H9 (cell line): ENCODE measurements around the gene PLS1. TPM values are rescaled to one million over a fixed set of nuclear protein-coding genes. Genes with fewer than 3 reads are reported as not detected.
"Not testable (repeated sequence)": the region's sequence is repeated elsewhere in the genome, so short reads cannot be mapped to it uniquely, and the experiment has no call there.

Source experiments
- DNase-seq: peaks from one replicate; pipeline ENCODE4 v3.0.0-alpha.2; 2017
- H2AFZ ChIP-seq: one replicate; pipeline ENCODE4 v1.6.1; 2013; ENCODE audit warnings: mild to moderate bottlenecking, low read length, control low read depth, moderate library complexity
- H2AK5ac ChIP-seq: 2 replicates; pipeline ENCODE4 v1.6.1; 2013; ENCODE audit warnings: low read length, control low read depth, mixed read lengths; ENCODE audit not compliant: insufficient read length
- H2BK120ac ChIP-seq: one replicate; pipeline ENCODE4 v1.6.1; 2013; ENCODE audit warnings: low read depth, mild to moderate bottlenecking, low read length, control low read depth, inconsistent platforms; ENCODE audit not compliant: poor library complexity, severe bottlenecking
- H2BK12ac ChIP-seq: 2 replicates; pipeline ENCODE4 v1.6.1; 2013; ENCODE audit warnings: low read length, control low read depth, mixed read lengths, low read depth; ENCODE audit not compliant: insufficient read length
- H2BK15ac ChIP-seq: 2 replicates; pipeline ENCODE4 v1.6.1; 2013; ENCODE audit warnings: low read depth, low read length, control low read depth
- H2BK20ac ChIP-seq: one replicate; pipeline ENCODE4 v1.6.1; 2013; ENCODE audit warnings: low read depth, mild to moderate bottlenecking, low read length, control low read depth, inconsistent platforms; ENCODE audit not compliant: poor library complexity, severe bottlenecking
- H2BK5ac ChIP-seq: 2 replicates; pipeline ENCODE4 v1.6.1; 2013; ENCODE audit warnings: low read length, control low read depth, mixed read lengths; ENCODE audit not compliant: insufficient read length
- H3K14ac ChIP-seq: 2 replicates; pipeline ENCODE4 v1.6.1; 2013; ENCODE audit warnings: low read length, control low read depth; ENCODE audit not compliant: insufficient read depth
- H3K18ac ChIP-seq: 2 replicates; pipeline ENCODE4 v1.6.1; 2013; ENCODE audit warnings: low read depth, mild to moderate bottlenecking, mixed read lengths, low read length, control low read depth; ENCODE audit not compliant: insufficient read length
- H3K23ac ChIP-seq: 2 replicates; pipeline ENCODE4 v1.6.1; 2013; ENCODE audit warnings: low read length, control low read depth, mixed read lengths, low read depth; ENCODE audit not compliant: insufficient read length
- H3K23me2 ChIP-seq: 2 replicates; pipeline ENCODE4 v1.6.1; 2013; ENCODE audit warnings: low read depth, mild to moderate bottlenecking, mixed read lengths, low read length, control low read depth; ENCODE audit not compliant: insufficient read length, poor library complexity, severe bottlenecking
- H3K27ac ChIP-seq: 2 replicates; pipeline ENCODE4 v1.5.1; 2013; ENCODE audit warnings: low read length, control low read depth, mixed read lengths, low read depth; ENCODE audit not compliant: insufficient read length
- H3K27me3 ChIP-seq: 2 replicates; pipeline ENCODE4 v1.6.1; 2013; ENCODE audit warnings: low read length, control low read depth, inconsistent platforms; ENCODE audit not compliant: insufficient read depth
- H3K4ac ChIP-seq: 2 replicates; pipeline ENCODE4 v1.6.1; 2013; ENCODE audit warnings: low read depth, mild to moderate bottlenecking, control low read depth, inconsistent platforms, low read length, moderate library complexity
- H3K4me1 ChIP-seq: 2 replicates; pipeline ENCODE4 v1.6.1; 2013; ENCODE audit warnings: low read length, control low read depth, inconsistent platforms; ENCODE audit not compliant: insufficient read depth
- H3K4me2 ChIP-seq: 2 replicates; pipeline ENCODE4 v1.6.1; 2013; ENCODE audit warnings: low read length, control low read depth, mixed read lengths; ENCODE audit not compliant: insufficient read length, insufficient read depth
- H3K56ac ChIP-seq: 2 replicates; pipeline ENCODE4 v1.6.1; 2013; ENCODE audit warnings: low read depth, mild to moderate bottlenecking, mixed read lengths, low read length, control low read depth; ENCODE audit not compliant: insufficient read length
- H3K79me1 ChIP-seq: 2 replicates; pipeline ENCODE4 v1.6.1; 2013; ENCODE audit warnings: low read depth, mild to moderate bottlenecking, moderate library complexity, low read length, control low read depth, inconsistent platforms; ENCODE audit not compliant: insufficient read depth, poor library complexity, severe bottlenecking
- H3K79me2 ChIP-seq: 2 replicates; pipeline ENCODE4 v1.6.1; 2013; ENCODE audit warnings: low read length, control low read depth, inconsistent platforms; ENCODE audit not compliant: insufficient read depth
- H3K9ac ChIP-seq: 2 replicates; pipeline ENCODE4 v1.6.1; 2013; ENCODE audit warnings: low read length, control low read depth, mixed read lengths; ENCODE audit not compliant: insufficient read length; ENCODE audit errors: extremely low read depth
- H3K9me3 ChIP-seq: one replicate; pipeline ENCODE4 v1.6.1; 2013; ENCODE audit warnings: low read depth, low read length, inconsistent platforms; ENCODE audit not compliant: control insufficient read depth
- H3T11ph ChIP-seq: one replicate; pipeline ENCODE4 v1.6.1; 2013; ENCODE audit warnings: mild to moderate bottlenecking, low read length, control low read depth, inconsistent platforms
- H4K20me1 ChIP-seq: one replicate; pipeline ENCODE4 v1.6.1; 2013; ENCODE audit not compliant: control insufficient read depth, insufficient read length, insufficient read depth
- H4K5ac ChIP-seq: 2 replicates; pipeline ENCODE4 v1.6.1; 2013; ENCODE audit warnings: low read depth, mild to moderate bottlenecking, mixed read lengths, low read length, control low read depth; ENCODE audit not compliant: insufficient read length
- H4K8ac ChIP-seq: replicated peaks from 2 replicates; pipeline ENCODE4 v1.6.1; 2013; ENCODE audit warnings: low read length, control low read depth, mixed read lengths, low read depth; ENCODE audit not compliant: insufficient read length
- H4K91ac ChIP-seq: 2 replicates; pipeline ENCODE4 v1.6.1; 2013; ENCODE audit warnings: low read depth, mild to moderate bottlenecking, moderate library complexity, mixed read lengths, low read length, control low read depth; ENCODE audit not compliant: insufficient read length
- H3K27ac Mint-ChIP-seq, 3 experiments: 2 replicates in 2 of 3; 3 replicates in 1 of 3; pipeline ENCODE4 v1.8.0; 2020 to 2021; ENCODE audit warnings: mixed read lengths in 3 of 3, mild to moderate bottlenecking in 1 of 3, moderate library complexity in 1 of 3
- H3K27me3 Mint-ChIP-seq: 2 replicates; pipeline ENCODE4 v1.8.0; 2021; ENCODE audit warnings: low read depth, mild to moderate bottlenecking, moderate library complexity, mixed read lengths
- H3K36me3 Mint-ChIP-seq, 3 experiments: 2 replicates in 2 of 3; 3 replicates in 1 of 3; pipeline ENCODE4 v1.8.0; 2020 to 2021; ENCODE audit warnings: low read depth in 3 of 3, mixed read lengths in 3 of 3; ENCODE audit not compliant: insufficient read depth in 1 of 3
- H3K4me1 Mint-ChIP-seq, 2 experiments: 2 replicates each; pipeline ENCODE4 v1.8.0; 2020; ENCODE audit warnings: mixed read lengths in 2 of 2
- H3K4me3 Mint-ChIP-seq, 2 experiments: 2 replicates in 1 of 2; 3 replicates in 1 of 2; pipeline ENCODE4 v1.8.0; 2020 to 2021; ENCODE audit warnings: mild to moderate bottlenecking in 2 of 2, mixed read lengths in 2 of 2, moderate library complexity in 1 of 2
- H3K9me3 Mint-ChIP-seq, 2 experiments: 2 replicates in 1 of 2; 3 replicates in 1 of 2; pipeline ENCODE4 v1.8.0; 2020; ENCODE audit warnings: mild to moderate bottlenecking in 2 of 2, mixed read lengths in 2 of 2, moderate library complexity in 1 of 2
- CTCF ChIP-seq: fragments of 200-600 bp; sonication (generic); conservative IDR thresholded peaks from 3 replicates; pipeline ENCODE4 v1.8.0; 2021; ENCODE audit warnings: antibody characterized with exemption, mild to moderate bottlenecking
- WGBS: extraction: QIAGEN DNeasy Blood & Tissue Kit; methylation state at CpG from one replicate; pipeline ENCODE4 v1.1.7; 2013; ENCODE audit warnings: missing lambda C conversion rate, low lambda C conversion rate, mixed read lengths; ENCODE audit not compliant: insufficient read length; ENCODE audit errors: extremely low coverage; 5-methylcytosine and 5-hydroxymethylcytosine counted together
- total RNA-seq: library from RNA; stranded (reverse); gene quantifications from 2 replicates; pipeline ENCODE4 v1.2.1, GENCODE V29; 2021

Gene PLS1
- total RNA-seq, 1 experiment from 2014 or later: 20.4 TPM

- Histone ChIP-seq H3K56ac (no peak overlapping the region), H3K4ac (no peak overlapping the region), H3K14ac (no peak overlapping the region), H3K23ac (no peak overlapping the region), H3K9me3 (no peaks in the 10 kb centered on the region), H3K27ac (no peak overlapping the region), H2BK12ac (no peak overlapping the region), H4K91ac (no peak overlapping the region), H2BK5ac (no peak overlapping the region), H2BK15ac (no peak overlapping the region), H4K5ac (no peak overlapping the region), H2BK120ac (no peak overlapping the region), H3K4me1 (peaks cover 3% of the 10 kb centered on the region; the same call in 1 of the 2 replicates), H3K79me2 (peaks cover 8% of the 10 kb centered on the region; the same call in 1 of the 2 replicates), H2AK5ac (no peak overlapping the region), H2BK20ac (no peak overlapping the region), H2AFZ (no peak overlapping the region), H3K23me2 (peaks cover 5% of the 10 kb centered on the region), H3K79me1 (no peaks in the 10 kb centered on the region), H4K8ac (no peak overlapping the region), H3K18ac (no peak overlapping the region), H4K20me1 (no peaks in the 10 kb centered on the region), H3K4me2 (no peak overlapping the region), H3T11ph (no peak overlapping the region), H3K27me3 (no peaks in the 10 kb centered on the region), H3K9ac (no peak overlapping the region)
- Mint-ChIP-seq H3K27me3 (peaks cover 2% of the 10 kb centered on the region), H3K27ac (no peak overlapping the region), H3K4me3 (peak overlapping the region; percentile 92 to 94), H3K36me3 (peaks cover 0 to 3% (median 0%) of the 10 kb centered on the region in 3 experiments; a peak in 1 of 7 replicates), H3K4me1 (peaks cover 27 to 34% of the 10 kb centered on the region in 2 experiments), H3K9me3 (no peaks in the 10 kb centered on the region)
- TF ChIP-seq CTCF: no peak
- no peak for DNase-seq
- WGBS: no CpG with 5 or more reads among the region's 1 CpG
Measured at GRCh38 chr3:142580061-142580423, 16.2 kb upstream of the PLS1 start.

- H3K4me3 Mint-ChIP-seq, H4K8ac ChIP-seq, H3K79me2 ChIP-seq, H3K4me1 ChIP-seq, H3K56ac ChIP-seq, H3K27me3 Mint-ChIP-seq, H4K91ac ChIP-seq, H3K23ac ChIP-seq, H4K20me1 ChIP-seq, H3K18ac ChIP-seq, H3K4me2 ChIP-seq, H2AFZ ChIP-seq, H3T11ph ChIP-seq, H2BK20ac ChIP-seq, H3K9me3 Mint-ChIP-seq, DNase-seq, H2BK12ac ChIP-seq, H4K5ac ChIP-seq, H2AK5ac ChIP-seq, H3K4ac ChIP-seq, H3K36me3 Mint-ChIP-seq, H3K14ac ChIP-seq, H3K23me2 ChIP-seq, H3K9ac ChIP-seq, H2BK15ac ChIP-seq, H3K27ac ChIP-seq, H3K27me3 ChIP-seq, H3K79me1 ChIP-seq, H2BK5ac ChIP-seq, H3K9me3 ChIP-seq: not testable (repeated sequence)
- Mint-ChIP-seq H3K4me1 (peaks cover 19 to 27% of the 10 kb centered on the region in 2 experiments), H3K27ac (peak overlapping the region in 2 of 3 experiments; percentile 19 to 48; a peak in 2 of 7 replicates)
- peak overlapping the region; percentile 77 for H2BK120ac ChIP-seq
- no CpG with 5 or more reads among the region's 11 CpGs for WGBS
Measured at GRCh38 chr3:142581070-142581469, 15.1 kb upstream of the PLS1 start.
